A673 (cell line): ENCODE data around the gene OLFML1.
"Not testable (repeated sequence)": the region's sequence is repeated elsewhere in the genome, so short reads cannot be mapped to it uniquely, and the experiment has no call there.

Experiments
- CTCF ChIP-seq: fragments of 300-800, 200-600 bp; sonication (generic); conservative IDR thresholded peaks from 2 replicates; pipeline ENCODE4 v1.5.1; 2017; ENCODE audit warnings: low read depth, mild to moderate bottlenecking, antibody characterized with exemption, low read length, moderate library complexity, mixed read lengths
- EZH2 ChIP-seq: fragments of 200-600 bp; sonication (generic); IDR thresholded peaks from 2 replicates; pipeline ENCODE4 v1.6.1; 2017; ENCODE audit warnings: borderline replicate concordance, low read depth, mild to moderate bottlenecking, mixed read lengths, antibody characterized with exemption, low read length; ENCODE audit not compliant: poor library complexity, severe bottlenecking

GRCh38 chr11:7517743-7518142 is 32.4 kb downstream of the OLFML1 start:
- not testable (repeated sequence) for TF ChIP-seq CTCF, EZH2
